Lower lobe of right lung (tissue), 2 donors: ENCODE measurements around the gene MAML3. TPM values are rescaled to one million over a fixed set of nuclear protein-coding genes. Genes with fewer than 3 reads are reported as not detected.

Experiments
- ATAC-seq, 2 donors: fragments of 200-7000 bp; cut with Tn5 transposase; one replicate each; pipeline ENCODE4 v1.9.1; 2020 to 2022; ENCODE audit warnings: mild to moderate bottlenecking in 2 of 2, moderate library complexity in 2 of 2
- DNase-seq: peaks from one replicate; pipeline ENCODE4 v3.0.0-alpha.2; 2020
- H3K27ac ChIP-seq: fragments of 200-600 bp; one replicate; pipeline ENCODE4 v1.8.0; 2022
- H3K27me3 ChIP-seq: fragments of 200-600 bp; one replicate; pipeline ENCODE4 v1.8.0; 2022; ENCODE audit warnings: low read depth
- H3K36me3 ChIP-seq: fragments of 200-600 bp; one replicate; pipeline ENCODE4 v1.8.0; 2022; ENCODE audit warnings: mild to moderate bottlenecking
- H3K4me1 ChIP-seq: fragments of 200-600 bp; one replicate; pipeline ENCODE4 v1.8.0; 2022
- H3K4me3 ChIP-seq: fragments of 200-600 bp; one replicate; pipeline ENCODE4 v1.8.0; 2022; ENCODE audit warnings: mild to moderate bottlenecking
- H3K9me3 ChIP-seq: fragments of 200-600 bp; one replicate; pipeline ENCODE4 v1.8.0; 2022
- CTCF ChIP-seq: fragments of 200-600 bp; IDR thresholded peaks from one replicate; pipeline ENCODE4 v1.8.0; 2022; ENCODE audit warnings: antibody characterized with exemption, mild to moderate bottlenecking
- intact Hi-C: fragments of 100-400 bp; cut with DNase I; formaldehyde crosslinking; loops from one replicate; pipeline ENCODE4 v1.11.0; 2022
- total RNA-seq: library from RNA; stranded (reverse); fragmentation: NEBNext Ultra II Directional; extraction: Animal tissue kit (Norgen Biotek cat#: 25700); gene quantifications from one replicate; pipeline ENCODE4 v1.2.1, GENCODE V29; 2021
- donor health status: DM: no; HTN: yes; CAD: no; lungs with severe emphysema.

MAML3 gene
- total RNA-seq, 1 donor from 2014 or later: 12.5 TPM

DNA sequence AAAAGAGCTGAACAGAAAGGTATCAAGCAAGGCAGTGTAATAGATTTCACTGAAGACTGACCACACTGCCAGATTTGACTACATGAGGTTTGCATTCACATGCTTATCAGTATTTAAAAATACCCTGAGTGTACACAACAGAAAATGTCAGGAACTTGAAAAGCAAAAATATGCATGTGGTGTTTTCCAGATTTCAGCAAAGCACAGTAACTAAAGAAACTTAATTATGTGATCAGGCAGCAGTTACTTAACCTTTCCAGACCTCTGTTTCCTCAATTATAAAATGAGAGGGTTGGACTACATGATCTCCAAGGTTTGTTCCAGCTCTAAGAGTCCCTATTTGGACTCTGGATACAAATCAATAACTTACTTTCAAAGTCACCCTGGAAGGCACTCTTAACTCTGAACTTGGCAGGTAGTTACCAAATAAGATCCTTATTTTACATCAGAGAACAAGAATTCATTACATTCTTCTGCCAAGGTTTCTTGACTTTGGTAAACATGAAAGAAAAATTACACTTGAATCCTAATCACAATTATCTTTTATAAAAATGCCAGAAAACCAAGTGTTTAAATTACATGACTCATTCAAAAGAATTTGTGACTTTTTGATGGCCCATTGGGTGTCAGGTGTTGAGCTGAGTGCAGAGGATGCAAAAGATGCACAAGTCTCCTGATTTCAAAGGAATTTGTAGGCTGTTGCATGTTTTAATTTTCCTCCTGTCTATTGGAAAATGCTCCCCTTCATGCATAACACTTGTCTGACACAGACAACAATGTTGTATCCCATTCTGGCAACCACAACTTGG, 246.8 kb downstream of the MAML3 start:
- Histone ChIP-seq H3K27ac (peak overlapping the region; percentile 2), H3K36me3 (no peaks in the 10 kb centered on the region), H3K27me3 (no peaks in the 10 kb centered on the region), H3K4me3 (no peak overlapping the region), H3K9me3 (no peaks in the 10 kb centered on the region), H3K4me1 (peaks cover 31% of the 10 kb centered on the region)
- ATAC-seq (peak in 1 of 2 donors; percentile 75), DNase-seq (no peak)
- TF ChIP-seq CTCF: no peak
- intact Hi-C loops: no loop called here

DNA sequence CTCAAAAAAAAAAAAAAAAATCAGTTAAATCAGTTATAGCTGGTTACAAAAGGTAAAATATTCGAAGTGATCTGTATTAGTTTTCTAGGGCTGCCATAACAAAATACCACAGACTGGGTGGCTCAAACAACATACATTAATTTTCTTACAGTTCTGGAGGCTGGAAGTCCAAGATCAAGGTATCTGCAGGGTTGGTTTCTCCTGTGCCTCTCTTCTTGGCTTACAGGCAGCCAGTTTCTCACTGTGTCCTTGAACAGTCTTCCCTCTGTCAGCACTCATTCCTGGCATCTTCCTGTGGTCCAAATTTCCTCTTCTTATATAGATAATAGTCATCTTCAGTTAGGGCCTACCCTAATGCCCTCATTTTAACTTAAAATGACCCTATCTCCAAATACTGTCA, 248.5 kb downstream of the MAML3 start:
- TF ChIP-seq CTCF: no peak
- Histone ChIP-seq H3K9me3 (no peaks in the 10 kb centered on the region), H3K27me3 (no peaks in the 10 kb centered on the region), H3K4me3 (no peak overlapping the region), H3K27ac (no peak overlapping the region), H3K4me1 (peaks cover 43% of the 10 kb centered on the region), H3K36me3 (no peaks in the 10 kb centered on the region)
- DNase-seq: no peak
- no peak for ATAC-seq
- intact Hi-C loops: no loop called here

- ATAC-seq (no peak), DNase-seq (no peak)
- Histone ChIP-seq H3K36me3 (no peaks in the 10 kb centered on the region), H3K9me3 (no peaks in the 10 kb centered on the region), H3K4me3 (no peak overlapping the region), H3K27me3 (no peaks in the 10 kb centered on the region), H3K4me1 (peaks cover 42% of the 10 kb centered on the region), H3K27ac (no peak overlapping the region)
- intact Hi-C loops: no loop called here
- no peak for TF ChIP-seq CTCF
These were observed 249.6 kb downstream of the MAML3 start for GRCh38 chr4:139904406-139904805.

DNA sequence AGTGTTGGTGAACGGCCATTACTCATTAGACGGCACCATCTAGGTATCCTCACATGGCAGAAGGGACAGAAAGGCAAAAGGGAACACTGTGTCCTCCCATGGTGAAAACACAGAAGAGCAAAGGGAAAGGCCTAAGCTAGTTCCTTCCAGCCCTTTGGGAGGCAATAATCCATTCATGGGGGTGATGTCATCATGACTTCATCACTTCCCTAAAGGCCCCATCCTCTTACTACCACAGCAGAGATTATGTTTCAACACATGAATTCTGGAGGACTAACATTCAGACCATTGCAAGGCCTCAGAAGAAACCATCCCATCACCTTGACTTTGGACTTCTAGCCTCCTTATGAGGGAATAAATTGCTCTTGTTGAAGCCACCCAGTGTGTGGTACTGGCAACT, 250.1 kb downstream of the MAML3 start:
- Histone ChIP-seq H3K27ac (no peak overlapping the region), H3K9me3 (no peaks in the 10 kb centered on the region), H3K36me3 (no peaks in the 10 kb centered on the region), H3K27me3 (no peaks in the 10 kb centered on the region), H3K4me3 (no peak overlapping the region), H3K4me1 (peaks cover 42% of the 10 kb centered on the region)
- no peak for TF ChIP-seq CTCF
- intact Hi-C loops: no loop called here
- no peak for DNase-seq
- no peak for ATAC-seq

GRCh38 chr4:139902321-139903320, 251.4 kb downstream of the MAML3 start:
- no peak for TF ChIP-seq CTCF
- peaks cover 35% of the 10 kb centered on the region for H3K4me1 ChIP-seq
- ATAC-seq: no peak
- no peaks in the 10 kb centered on the region for H3K36me3 ChIP-seq
- intact Hi-C loops: no loop called here
- no peak for DNase-seq
- H3K27me3 ChIP-seq: no peaks in the 10 kb centered on the region
- H3K9me3 ChIP-seq: no peaks in the 10 kb centered on the region
- H3K27ac ChIP-seq: peak overlapping the region; percentile 68
- H3K4me3 ChIP-seq: peak overlapping the region; percentile 34
